ENCODE results near the gene S100A13. TPM values are rescaled to one million over a fixed set of nuclear protein-coding genes. Genes with fewer than 3 reads are reported as not detected.
A peak's percentile ranks its signal among the peaks of the same experiment; 100 is the strongest.

Gene S100A13
- total RNA-seq, 1 experiment from 2014 or later: 238 TPM

DNA sequence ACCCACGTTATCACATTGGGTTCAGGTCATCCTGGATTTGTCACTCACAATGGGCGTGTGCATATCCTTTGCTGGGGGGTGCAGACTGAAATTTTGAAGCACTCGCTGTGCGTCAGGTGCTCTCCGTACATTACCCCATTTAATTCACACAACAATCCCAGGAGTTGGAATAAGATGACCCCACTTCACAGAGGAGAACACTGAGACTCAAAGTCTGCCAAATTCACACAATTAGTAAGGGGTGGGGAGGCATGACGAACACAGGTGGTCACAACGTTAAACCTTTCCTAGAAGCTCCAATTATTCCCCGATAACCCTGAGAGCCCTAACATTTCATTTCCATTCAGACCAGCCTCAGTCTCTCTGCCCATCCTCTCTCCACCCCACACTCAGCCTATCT, 57.8 kb downstream of the S100A13 start:
- H3K27ac Mint-ChIP-seq (ENCODE audit: unreplicated experiment): peak overlapping the region; percentile 98
- Histone ChIP-seq H3K27me3 (replicated peaks; ENCODE audit: control insufficient read depth, insufficient read depth, low read length) (no peaks in the 10 kb centered on the region), H3K4me3 (ENCODE audit: low read depth, low read length) (no peak overlapping the region), H3K36me3 (ENCODE audit: control insufficient read depth, insufficient read depth, low read length) (no peaks in the 10 kb centered on the region), H3K4me1 (peaks cover 61% of the 10 kb centered on the region), H3K9me3 (no peaks in the 10 kb centered on the region)
- H3K4me3 Mint-ChIP-seq (ENCODE audit: unreplicated experiment): no peak overlapping the region
- H3K4me1 Mint-ChIP-seq (ENCODE audit: low read depth, unreplicated experiment): peaks cover 71% of the 10 kb centered on the region
- CTCF ChIA-PET: interaction anchor here (0.8 to 1.9 kb wide), 3 partner anchors 34 to 62 kb away, joined by 3 to 8 read pairs (median 5); partner anchors contain the start of genes S100A13 and S100A6
- POLR2A ChIA-PET: no interaction called here
- peaks cover 15% of the 10 kb centered on the region for H3K36me3 Mint-ChIP-seq (ENCODE audit: insufficient read depth, unreplicated experiment)
- TF ChIP-seq, protein P1, sequence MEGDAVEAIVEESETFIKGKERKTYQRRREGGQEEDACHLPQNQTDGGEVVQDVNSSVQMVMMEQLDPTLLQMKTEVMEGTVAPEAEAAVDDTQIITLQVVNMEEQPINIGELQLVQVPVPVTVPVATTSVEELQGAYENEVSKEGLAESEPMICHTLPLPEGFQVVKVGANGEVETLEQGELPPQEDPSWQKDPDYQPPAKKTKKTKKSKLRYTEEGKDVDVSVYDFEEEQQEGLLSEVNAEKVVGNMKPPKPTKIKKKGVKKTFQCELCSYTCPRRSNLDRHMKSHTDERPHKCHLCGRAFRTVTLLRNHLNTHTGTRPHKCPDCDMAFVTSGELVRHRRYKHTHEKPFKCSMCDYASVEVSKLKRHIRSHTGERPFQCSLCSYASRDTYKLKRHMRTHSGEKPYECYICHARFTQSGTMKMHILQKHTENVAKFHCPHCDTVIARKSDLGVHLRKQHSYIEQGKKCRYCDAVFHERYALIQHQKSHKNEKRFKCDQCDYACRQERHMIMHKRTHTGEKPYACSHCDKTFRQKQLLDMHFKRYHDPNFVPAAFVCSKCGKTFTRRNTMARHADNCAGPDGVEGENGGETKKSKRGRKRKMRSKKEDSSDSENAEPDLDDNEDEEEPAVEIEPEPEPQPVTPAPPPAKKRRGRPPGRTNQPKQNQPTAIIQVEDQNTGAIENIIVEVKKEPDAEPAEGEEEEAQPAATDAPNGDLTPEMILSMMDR (IDR thresholded peaks at IDR 0.05; ENCODE audit: insufficient read depth in 1 of 2, low read depth in 1 of 2, low read length in 1 of 2, severe bottlenecking in 1 of 2, unreplicated experiment in 1 of 2): no peak
- intact Hi-C loops (cut with micrococcal nuclease; ENCODE audit: unreplicated experiment): loop anchor here (10.0 kb wide), 1 partner anchor 215 kb away; the partner anchor contains the start of gene S100A9
- DNase-seq: no peak
- H3K9me3 Mint-ChIP-seq (ENCODE audit: unreplicated experiment): no peaks in the 10 kb centered on the region
- BruUV-seq (replicated peaks): no TSS peak
- H3K27me3 Mint-ChIP-seq (ENCODE audit: insufficient read depth, unreplicated experiment): no peaks in the 10 kb centered on the region

Other genes with a start within 250 kb of the S100A13 start
- not detected in 2 replicates for gene S100A8, start 236.4 kb downstream of the S100A13 start, total RNA-seq (2022)
- gene S100A7A, start 211.0 kb downstream of the S100A13 start, total RNA-seq (2022): not detected in 2 replicates
- not detected in 2 replicates for gene S100A7, start 166.9 kb downstream of the S100A13 start, total RNA-seq (2022)
- gene S100A6, start 91.5 kb downstream of the S100A13 start, total RNA-seq (2022): 416 and 432 TPM in 2 replicates
- gene S100A5, start 86.6 kb downstream of the S100A13 start, total RNA-seq (2022): not detected in 2 replicates
- gene S100A4, start 81.7 kb downstream of the S100A13 start, total RNA-seq (2022): 53.6 and 54.4 TPM in 2 replicates
- gene S100A3, start 78.2 kb downstream of the S100A13 start, total RNA-seq (2022): 0.61 and 0.84 TPM in 2 replicates
- gene S100A2, start 61.7 kb downstream of the S100A13 start, total RNA-seq (2022): 2.4 and 3.0 TPM in 2 replicates
- 220 and 243 TPM in 2 replicates for gene S100A16, start 14.4 kb downstream of the S100A13 start, total RNA-seq (2022)
- 510 and 624 TPM in 2 replicates for gene S100A14, start 11.2 kb downstream of the S100A13 start, total RNA-seq (2022)
- gene S100A1, start 929 bp upstream of the S100A13 start, total RNA-seq (2022): 12.6 and 18.1 TPM in 2 replicates
- 85.1 and 90.6 TPM in 2 replicates for gene CHTOP, start 6.6 kb upstream of the S100A13 start, total RNA-seq (2022)
- gene SNAPIN, start 31.2 kb upstream of the S100A13 start, total RNA-seq (2022): 32.8 and 34.1 TPM in 2 replicates
- 287 and 289 TPM in 2 replicates for gene ILF2, start 43.5 kb upstream of the S100A13 start, total RNA-seq (2022)
- 1.4 and 2.0 TPM in 2 replicates for gene NPR1, start 51.2 kb upstream of the S100A13 start, total RNA-seq (2022)
- gene INTS3, start 100.5 kb upstream of the S100A13 start, total RNA-seq (2022): 39.0 and 43.4 TPM in 2 replicates
- gene SLC27A3, start 147.9 kb upstream of the S100A13 start, total RNA-seq (2022): 22.8 and 27.2 TPM in 2 replicates

All from Caco-2 (cell line).